Measurements from ENCODE around the gene LRRC71. TPM values are rescaled to one million over a fixed set of nuclear protein-coding genes. Genes with fewer than 3 reads are reported as not detected.

Gene LRRC71
- total and polyA plus RNA-seq, 7 experiments from 2014 or later, result not detected

DNA sequence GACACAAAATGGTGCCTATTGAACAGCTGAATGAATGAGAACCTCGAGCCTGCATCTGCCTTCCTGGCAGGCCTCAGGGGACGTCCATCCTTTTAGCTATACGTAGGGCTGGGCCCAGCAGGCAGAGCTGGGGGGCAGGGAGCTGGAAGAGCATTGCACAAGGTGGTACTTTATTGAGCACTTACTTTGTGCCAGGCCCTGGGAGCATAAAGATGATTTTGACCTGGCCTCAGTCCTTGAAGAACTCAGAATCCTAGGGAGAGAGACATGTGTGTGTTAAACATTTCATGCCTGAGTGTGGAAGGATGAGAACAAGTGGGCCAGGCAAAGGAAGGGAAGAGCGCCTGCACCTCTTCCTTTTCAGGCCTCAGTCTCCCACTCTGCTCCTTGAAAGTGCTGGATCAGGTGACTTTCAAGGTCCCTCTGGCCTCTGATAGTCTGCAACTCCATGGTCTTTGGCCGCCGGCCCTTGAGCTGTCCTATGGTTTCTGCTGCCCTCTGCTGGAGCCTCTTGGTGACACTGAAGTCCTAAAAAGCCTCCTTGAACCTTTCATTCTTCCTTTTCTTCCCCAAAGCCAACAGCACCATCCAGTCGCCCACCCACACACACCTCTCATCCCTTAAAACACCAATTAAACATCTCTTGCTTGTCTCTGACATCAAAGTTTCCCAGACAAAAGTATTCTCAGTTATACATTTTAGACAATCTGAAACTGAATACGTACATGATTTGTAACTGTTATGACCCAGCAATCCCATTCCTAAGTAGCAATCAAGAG lies 30.4 kb upstream of the LRRC71 start:
- ChIA-PET POLR2A (interaction anchor here (0.6 kb wide), 1 partner anchor 36 kb away, joined by 3 read pairs; no protein-coding TSS in a partner anchor), CTCF (interaction anchor here (0.6 to 6.0 kb wide), 13 partner anchors 9 to 200 kb away, joined by 3 to 38 read pairs (median 7); no protein-coding TSS in a partner anchor)
- Histone ChIP-seq H3K27ac (ENCODE audit: low read depth, low read length) (no peak overlapping the region), H3K36me3 (ENCODE audit: control insufficient read depth in 2 of 3, insufficient read depth in 3 of 3, low read length in 3 of 3) (no peaks in the 10 kb centered on the region), H3K4me3 (ENCODE audit: low read length) (no peak overlapping the region), H3K4me1 (ENCODE audit: control insufficient read depth in 2 of 2, insufficient read depth in 2 of 2, low read length in 2 of 2) (peaks cover 0 to 8% of the 10 kb centered on the region in 2 donors), H3K9me3 (ENCODE audit: control insufficient read depth in 2 of 3, low read length in 3 of 3) (no peaks in the 10 kb centered on the region), H3K27me3 (ENCODE audit: control insufficient read depth in 2 of 2, insufficient read depth in 2 of 2, low read length in 2 of 2) (peaks cover 8 to 11% of the 10 kb centered on the region in 2 donors)
- ATAC-seq, result peak; percentile 33
- H3K27me3 Mint-ChIP-seq, result peaks cover 13 to 58% (median 40%) of the 10 kb centered on the region in 5 donors
- H3K4me1 Mint-ChIP-seq, result peaks cover 6 to 29% (median 17%) of the 10 kb centered on the region in 7 donors
- H3K4me3 Mint-ChIP-seq, result no peak overlapping the region
- H3K9me3 Mint-ChIP-seq, result no peaks in the 10 kb centered on the region
- H3K27ac Mint-ChIP-seq, result no peak overlapping the region
- no peaks in the 10 kb centered on the region for H3K36me3 Mint-ChIP-seq
- intact Hi-C loops (cut with micrococcal nuclease), result loop anchor here (1.0 kb wide), 6 partner anchors 30 to 201 kb away; partner anchors contain the start of gene NTRK1 (in 2 of the 2)
- peak in 5 of 9 donors; percentile 17 to 66 (median 30) for DNase-seq

DNA sequence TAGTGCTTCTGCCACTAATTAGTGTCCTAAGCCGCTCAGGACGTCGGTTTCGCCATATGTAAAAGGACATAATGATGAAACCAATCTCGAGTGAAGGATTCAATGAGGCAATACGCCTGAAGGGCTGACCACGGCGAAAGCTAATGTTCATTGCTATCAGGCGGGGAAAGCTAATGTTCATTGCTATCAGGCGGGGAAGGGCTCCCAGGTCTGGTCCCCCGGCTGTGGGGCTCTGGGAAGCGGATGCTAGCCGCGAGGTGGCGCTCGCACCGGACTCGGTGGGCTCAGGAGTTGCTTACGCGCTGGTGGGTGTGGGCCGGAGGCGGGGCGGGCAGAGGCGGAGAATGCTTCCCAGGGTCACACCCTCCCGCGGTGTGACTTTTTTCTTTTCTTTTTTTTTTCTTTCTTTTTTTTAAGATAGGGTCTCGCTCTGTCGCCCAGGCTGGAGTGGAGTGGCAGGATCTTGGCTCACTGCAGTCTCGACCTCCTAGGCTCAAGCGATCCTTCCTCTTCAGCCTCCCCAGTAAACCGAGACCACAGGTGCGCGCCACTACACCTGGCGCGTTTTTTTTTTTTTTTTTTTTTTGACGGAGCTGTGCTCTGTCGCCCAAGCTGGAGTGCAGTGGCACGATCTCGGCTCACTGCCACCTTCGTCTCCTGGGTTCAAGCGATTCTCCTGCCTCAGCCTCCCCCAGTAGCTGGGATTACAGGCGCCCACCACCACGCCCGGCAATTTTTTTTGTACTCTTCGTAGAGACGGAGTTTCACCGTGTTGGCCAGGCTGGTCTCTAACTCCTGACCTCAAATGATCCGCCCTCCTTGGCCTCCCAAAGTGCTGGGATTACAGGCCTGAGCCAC lies 28.0 kb upstream of the LRRC71 start:
- H3K36me3 ChIP-seq (ENCODE audit: control insufficient read depth in 2 of 3, insufficient read depth in 3 of 3, low read length in 3 of 3), result no peaks in the 10 kb centered on the region
- ATAC-seq (peak; percentile 94), DNase-seq (peak; percentile 67 to 91 (median 79))
- H3K27me3 Mint-ChIP-seq, result peaks cover 21 to 51% (median 43%) of the 10 kb centered on the region in 5 donors
- CTCF ChIA-PET, result interaction anchor here (0.7 to 2.7 kb wide), 7 partner anchors 21 to 217 kb away, joined by 3 to 14 read pairs (median 4); partner anchors contain the start of genes ISG20L2 and METTL25B
- peak overlapping the region; percentile 41 for H3K4me3 ChIP-seq (ENCODE audit: low read length)
- no peaks in the 10 kb centered on the region for H3K9me3 Mint-ChIP-seq
- H3K4me3 Mint-ChIP-seq, result peak overlapping the region; percentile 68 to 84 (median 75)
- no peak overlapping the region for H3K27ac Mint-ChIP-seq
- H3K27me3 ChIP-seq (ENCODE audit: control insufficient read depth in 2 of 2, insufficient read depth in 2 of 2, low read length in 2 of 2), result peaks cover 8 to 11% of the 10 kb centered on the region in 2 donors
- no peaks in the 10 kb centered on the region for H3K9me3 ChIP-seq (ENCODE audit: control insufficient read depth in 2 of 3, low read length in 3 of 3)
- POLR2A ChIA-PET, result interaction anchor here (1.1 kb wide), 1 partner anchor 75 kb away, joined by 3 read pairs; no protein-coding TSS in a partner anchor
- intact Hi-C loops (cut with micrococcal nuclease), result loop anchor here (1.0 to 2.0 kb wide), 8 partner anchors 28 to 247 kb away; partner anchors contain the start of gene LRRC71 (in 2 of the 2)
- no peak overlapping the region for H3K27ac ChIP-seq (ENCODE audit: low read depth, low read length)
- H3K4me1 ChIP-seq (ENCODE audit: control insufficient read depth in 2 of 2, insufficient read depth in 2 of 2, low read length in 2 of 2), result peaks cover 0 to 8% of the 10 kb centered on the region in 2 donors
- H3K36me3 Mint-ChIP-seq, result no peaks in the 10 kb centered on the region
- peaks cover 8 to 25% (median 18%) of the 10 kb centered on the region in 7 donors for H3K4me1 Mint-ChIP-seq

DNA sequence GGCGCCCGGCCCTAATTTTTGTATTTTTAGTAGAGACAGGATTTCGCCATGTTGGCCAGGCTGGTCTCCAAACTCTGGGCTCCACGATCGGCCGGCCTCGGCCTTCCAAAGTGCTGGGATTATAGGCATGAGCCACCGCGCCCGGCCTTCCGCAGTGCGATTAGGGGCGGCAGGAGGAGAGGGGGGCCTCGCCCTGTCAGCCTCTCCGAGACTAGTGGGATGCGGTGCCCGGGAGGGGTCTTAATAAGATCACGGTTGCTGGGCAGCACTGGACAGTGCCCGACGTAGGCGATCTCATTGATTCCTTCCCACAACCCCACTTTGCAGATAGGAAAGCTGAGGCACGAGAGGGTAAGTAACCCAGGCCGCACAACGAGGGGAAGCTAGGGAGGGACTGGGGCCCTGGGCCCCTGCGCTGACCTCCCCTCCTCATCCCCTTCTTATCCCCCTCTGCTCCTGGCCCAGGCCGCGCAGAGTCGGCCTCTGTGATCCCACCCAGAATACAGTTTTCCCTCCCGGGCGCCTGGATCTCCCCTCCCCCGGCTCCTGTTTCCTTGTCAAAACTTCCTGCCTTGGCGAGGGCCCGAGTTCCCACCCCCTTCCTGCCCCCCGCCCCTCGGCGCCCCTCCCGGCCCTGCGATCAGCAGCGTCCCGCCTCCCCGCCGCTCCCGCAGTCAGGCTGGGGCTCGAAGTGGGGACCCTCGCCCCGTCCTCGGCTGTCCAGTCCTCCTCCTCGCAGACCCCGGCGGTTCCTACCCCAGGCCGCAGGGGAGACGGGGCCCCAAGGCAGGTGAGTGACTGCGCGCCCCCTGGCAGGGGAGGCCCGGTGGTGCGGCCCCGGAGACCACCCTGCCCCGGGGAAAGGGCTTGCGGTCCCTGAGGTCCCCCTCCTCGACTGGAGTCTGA lies 27.1 kb upstream of the LRRC71 start, which contains the start of gene PEAR1:
PEAR1 (plus strand) TSS at position 671 of the 906 bp plus-strand sequence. CDS start 10,209 bp downstream, outside the sequence.
- H3K4me3 ChIP-seq (ENCODE audit: low read length), result peak within 1 kb of the TSS; percentile 41
- H3K36me3 ChIP-seq (ENCODE audit: control insufficient read depth in 2 of 3, insufficient read depth in 3 of 3, low read length in 3 of 3), result no peaks in the 10 kb centered on the region
- intact Hi-C loops (cut with micrococcal nuclease), result loop anchor here in 1 of 2 donors (2.0 kb wide), 1 partner anchor 68 kb away; no protein-coding TSS in a partner anchor
- Mint-ChIP-seq H3K36me3 (no peaks in the 10 kb centered on the region), H3K27ac (peak within 1 kb of the TSS in 1 of 9 donors; percentile 25), H3K27me3 (peaks cover 22 to 51% (median 42%) of the 10 kb centered on the region in 5 donors), H3K4me1 (peaks cover 13 to 34% (median 21%) of the 10 kb centered on the region in 7 donors), H3K4me3 (peak within 1 kb of the TSS; percentile 68 to 84 (median 75)), H3K9me3 (no peaks in the 10 kb centered on the region)
- no peak within 1 kb of the TSS for H3K27ac ChIP-seq (ENCODE audit: low read depth, low read length)
- POLR2A ChIA-PET, result interaction anchor here (1.1 kb wide), 1 partner anchor 74 kb away, joined by 3 read pairs; no protein-coding TSS in a partner anchor
- no peaks in the 10 kb centered on the region for H3K9me3 ChIP-seq (ENCODE audit: control insufficient read depth in 2 of 3, low read length in 3 of 3)
- DNase-seq, result peak in 1 of 9 donors; percentile 10
- CTCF ChIA-PET, result interaction anchor here (0.7 to 2.7 kb wide), 4 partner anchors 22 to 165 kb away, joined by 3 to 14 read pairs (median 6); partner anchors contain the start of genes ISG20L2 and METTL25B
- H3K27me3 ChIP-seq (ENCODE audit: control insufficient read depth in 2 of 2, insufficient read depth in 2 of 2, low read length in 2 of 2), result peaks cover 8 to 11% of the 10 kb centered on the region in 2 donors
- H3K4me1 ChIP-seq (ENCODE audit: control insufficient read depth in 2 of 2, insufficient read depth in 2 of 2, low read length in 2 of 2), result peaks cover 0 to 8% of the 10 kb centered on the region in 2 donors
- ATAC-seq, result no peak

DNA sequence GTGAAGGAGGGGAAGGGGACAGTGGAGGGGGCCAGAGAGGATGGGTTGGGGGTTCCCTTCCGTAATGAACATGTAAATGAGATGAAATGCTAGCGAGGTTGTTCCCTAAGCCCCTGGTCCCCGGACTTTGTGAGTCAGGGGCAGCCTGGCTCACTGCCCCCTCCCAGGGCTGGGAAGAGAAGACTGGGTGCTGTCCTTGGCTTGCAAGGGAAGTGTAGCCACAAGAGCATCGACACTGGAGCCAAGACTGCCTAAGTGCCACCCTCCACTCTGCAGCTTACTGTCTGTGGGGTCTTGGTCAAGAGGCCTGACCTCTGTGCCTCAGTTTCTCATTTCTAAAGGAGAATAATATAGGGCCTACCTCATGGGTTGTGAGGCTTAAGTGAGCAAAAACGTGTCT lies 26.4 kb upstream of the LRRC71 start:
- Mint-ChIP-seq H3K27me3 (peaks cover 28 to 58% (median 38%) of the 10 kb centered on the region in 5 donors), H3K27ac (peak overlapping the region in 1 of 9 donors; percentile 25), H3K4me3 (peak overlapping the region in 8 of 10 donors; percentile 27 to 73 (median 52)), H3K9me3 (no peaks in the 10 kb centered on the region), H3K4me1 (peaks cover 18 to 41% (median 25%) of the 10 kb centered on the region in 7 donors), H3K36me3 (no peaks in the 10 kb centered on the region)
- ATAC-seq (no peak), DNase-seq (no peak)
- Histone ChIP-seq H3K27ac (ENCODE audit: low read depth, low read length) (no peak overlapping the region), H3K4me3 (ENCODE audit: low read length) (no peak overlapping the region), H3K9me3 (ENCODE audit: control insufficient read depth in 2 of 3, low read length in 3 of 3) (no peaks in the 10 kb centered on the region), H3K27me3 (ENCODE audit: control insufficient read depth in 2 of 2, insufficient read depth in 2 of 2, low read length in 2 of 2) (peaks cover 8 to 11% of the 10 kb centered on the region in 2 donors), H3K4me1 (ENCODE audit: control insufficient read depth in 2 of 2, insufficient read depth in 2 of 2, low read length in 2 of 2) (peaks cover 0 to 8% of the 10 kb centered on the region in 2 donors), H3K36me3 (ENCODE audit: control insufficient read depth in 2 of 3, insufficient read depth in 3 of 3, low read length in 3 of 3) (no peaks in the 10 kb centered on the region)
- intact Hi-C loops (cut with micrococcal nuclease), result no loop called here
- CTCF ChIA-PET, result no interaction called here
- POLR2A ChIA-PET, result no interaction called here

DNA sequence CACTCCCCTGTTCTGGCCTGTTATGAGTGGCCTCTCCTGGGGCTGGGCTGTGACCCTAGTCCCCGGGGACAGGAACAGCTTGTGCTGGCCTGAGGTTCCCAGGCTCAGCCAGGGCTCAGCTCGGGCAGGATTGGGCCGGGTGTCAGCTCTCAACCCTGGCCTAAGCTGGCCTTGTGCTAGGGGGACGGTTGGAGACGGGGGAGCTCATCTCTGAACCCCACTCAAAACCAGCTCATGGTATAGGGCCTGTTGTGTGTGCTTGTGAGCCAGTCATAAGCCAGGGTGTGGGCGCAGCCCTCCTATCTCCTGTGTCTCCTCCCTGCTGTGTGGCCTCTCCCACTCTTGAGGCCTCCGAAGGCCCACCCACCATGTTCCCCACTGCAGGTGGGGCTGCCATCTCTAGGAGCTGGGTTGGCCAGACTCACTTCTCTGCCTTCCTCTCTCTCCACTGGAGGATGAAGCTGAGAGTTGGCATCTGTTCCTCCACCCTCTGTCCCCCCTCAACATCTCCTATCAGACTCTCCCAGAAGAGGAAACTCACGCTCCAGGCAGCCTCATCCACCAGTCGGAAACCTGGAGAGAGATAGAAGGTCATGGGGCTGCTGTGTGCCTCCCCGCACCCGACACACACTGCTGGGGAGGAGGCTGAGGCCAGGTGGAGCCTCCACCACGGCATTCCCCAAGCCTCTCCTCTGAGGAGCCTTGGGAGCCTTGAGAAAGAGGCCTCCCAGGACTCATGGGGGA lies 25.5 kb upstream of the LRRC71 start:
- Histone ChIP-seq H3K27ac (ENCODE audit: low read depth, low read length) (no peak overlapping the region), H3K36me3 (ENCODE audit: control insufficient read depth in 2 of 3, insufficient read depth in 3 of 3, low read length in 3 of 3) (no peaks in the 10 kb centered on the region), H3K4me3 (ENCODE audit: low read length) (no peak overlapping the region), H3K4me1 (ENCODE audit: control insufficient read depth in 2 of 2, insufficient read depth in 2 of 2, low read length in 2 of 2) (peaks cover 0 to 8% of the 10 kb centered on the region in 2 donors), H3K27me3 (ENCODE audit: control insufficient read depth in 2 of 2, insufficient read depth in 2 of 2, low read length in 2 of 2) (peaks cover 8 to 11% of the 10 kb centered on the region in 2 donors), H3K9me3 (ENCODE audit: control insufficient read depth in 2 of 3, low read length in 3 of 3) (no peaks in the 10 kb centered on the region)
- no peak for ATAC-seq
- Mint-ChIP-seq H3K36me3 (no peaks in the 10 kb centered on the region), H3K27me3 (peaks cover 27 to 58% (median 35%) of the 10 kb centered on the region in 5 donors), H3K4me1 (peaks cover 18 to 41% (median 25%) of the 10 kb centered on the region in 7 donors), H3K9me3 (no peaks in the 10 kb centered on the region), H3K4me3 (peak overlapping the region in 1 of 10 donors; percentile 30), H3K27ac (no peak overlapping the region)
- no peak for DNase-seq
- intact Hi-C loops (cut with micrococcal nuclease), result no loop called here
- ChIA-PET CTCF (interaction anchor here (0.6 kb wide), 1 partner anchor 264 kb away, joined by 5 read pairs; no protein-coding TSS in a partner anchor), POLR2A (interaction anchor here (0.6 kb wide), 1 partner anchor 592 kb away, joined by 4 read pairs; no protein-coding TSS in a partner anchor)
